HCT116 (cell line): ENCODE data around the gene ZNF385A. TPM values are rescaled to one million over a fixed set of nuclear protein-coding genes. Genes with fewer than 3 reads are reported as not detected.

ENCODE experiments used
- ATAC-seq: fragments of 200-7000 bp; cut with Tn5 transposase; 2 replicates; pipeline ENCODE4 v1.9.1; 2020; ENCODE audit warnings: mild to moderate bottlenecking, moderate library complexity
- BruUV-seq: library from RNA; stranded (reverse); fragments of 400-500 nt; replicated peaks from 2 replicates; lab custom pipeline; 2021; lab: Mats Ljungman, UMichigan
- CTCF ChIA-PET: fragments of 300-600 bp; sonication (Branson Sonifier 250); formaldehyde crosslinking; loops from one replicate; lab custom pipeline; 2021; ENCODE audit warnings: antibody characterized with exemption; lab: Charles Lee
- POLR2A ChIA-PET: fragments of 300-600, 350-600 bp; sonication (Branson Sonifier 250); formaldehyde crosslinking; loops from one replicate; lab custom pipeline; 2021; ENCODE audit warnings: antibody characterized with exemption; lab: Charles Lee
- RAD21 ChIA-PET, 2 experiments: fragments of 300-600 bp; sonication (Branson Sonifier 250); formaldehyde crosslinking; loops; one replicate each; lab custom pipeline; 2023; ENCODE audit warnings: low total read pairs in 2 of 2; ENCODE audit not compliant: uncharacterized antibody in 2 of 2, unreplicated experiment in 2 of 2, low non-redundant PET in 1 of 2; lab: Charles Lee
- DNase-seq: peaks from one replicate; pipeline ENCODE4 v3.0.0-alpha.2; 2010; ENCODE audit warnings: low read depth, low spot score
- H2AFZ ChIP-seq: fragments of 200-600 bp; shearing (Covaris generic), sonication (generic); 2 replicates; pipeline ENCODE4 v1.6.1; 2017; ENCODE audit warnings: low read depth, mixed run types, mixed read lengths, antibody characterized with exemption, low read length; ENCODE audit not compliant: poor library complexity, severe bottlenecking
- H3K27ac ChIP-seq: 2 replicates; pipeline ENCODE4 v1.5.1; 2012; ENCODE audit warnings: low read depth, low read length
- H3K27me3 ChIP-seq: fragments of 200-600 bp; sonication (generic); 2 replicates; pipeline ENCODE4 v1.6.1; 2016; ENCODE audit warnings: mixed run types, low read length, mixed read lengths; ENCODE audit not compliant: insufficient read depth
- H3K36me3 ChIP-seq, 2 experiments: fragments of 200-500 bp in 1 of 2; fragments of 200-600 bp in 1 of 2; sonication (Bioruptor generic) in 1 of 2; sonication (generic) in 1 of 2; 2 replicates each; pipeline versions ENCODE4 v1.5.1 to v1.6.1; 2014 to 2016; ENCODE audit warnings: low read length in 2 of 2, inconsistent platforms in 1 of 2, mixed read lengths in 1 of 2, mixed run types in 1 of 2; ENCODE audit not compliant: insufficient read depth in 2 of 2, control insufficient read depth in 1 of 2
- H3K4me1 ChIP-seq, 2 experiments: fragments of 200-600 bp in 1 of 2; sonication (generic) in 1 of 2; 2 replicates each; pipeline versions ENCODE4 v1.5.1 to v1.6.1; 2012 to 2017; ENCODE audit warnings: low read length in 2 of 2, inconsistent platforms in 1 of 2, mild to moderate bottlenecking in 1 of 2, mixed read lengths in 1 of 2, mixed run types in 1 of 2, moderate library complexity in 1 of 2; ENCODE audit not compliant: insufficient read depth in 2 of 2, control insufficient read depth in 1 of 2
- H3K4me2 ChIP-seq: fragments of 200-600 bp; sonication (generic); 2 replicates; pipeline ENCODE4 v1.6.1; 2017; ENCODE audit warnings: mixed run types, low read length, mixed read lengths
- H3K4me3 ChIP-seq, 2 experiments: fragments of 200-600 bp in 1 of 2; sonication (generic) in 1 of 2; replicated peaks in 1 of 2; 2 replicates each; pipeline ENCODE4 v1.5.1; 2011 to 2016; ENCODE audit warnings: low read length in 2 of 2, control low read depth in 1 of 2, low read depth in 1 of 2, mild to moderate bottlenecking in 1 of 2, mixed read lengths in 1 of 2, mixed run types in 1 of 2
- H3K79me2 ChIP-seq: fragments of 200-600 bp; sonication (generic); 2 replicates; pipeline ENCODE4 v1.6.1; 2017; ENCODE audit warnings: mild to moderate bottlenecking, mixed run types, low read length, moderate library complexity, mixed read lengths; ENCODE audit not compliant: insufficient read depth
- H3K9ac ChIP-seq: fragments of 200-600 bp; sonication (generic); 2 replicates; pipeline ENCODE4 v1.6.1; 2016; ENCODE audit warnings: low read length, mixed read lengths
- H3K9me2 ChIP-seq: fragments of 200-600 bp; sonication (generic), shearing (Covaris generic); 2 replicates; pipeline ENCODE4 v1.6.1; 2017; ENCODE audit warnings: mixed run types, mild to moderate bottlenecking, moderate library complexity; ENCODE audit not compliant: insufficient read depth
- H3K9me3 ChIP-seq, 2 experiments: fragments of 200-500 bp in 1 of 2; fragments of 200-600 bp in 1 of 2; sonication (Bioruptor generic) in 1 of 2; sonication (generic) in 1 of 2; 2 replicates each; pipeline ENCODE4 v1.6.1; 2014 to 2017; ENCODE audit warnings: low read length in 2 of 2, mixed read lengths in 2 of 2, inconsistent platforms in 1 of 2, low read depth in 1 of 2, mild to moderate bottlenecking in 1 of 2, mixed run types in 1 of 2, moderate library complexity in 1 of 2; ENCODE audit not compliant: control insufficient read depth in 1 of 2, insufficient read depth in 1 of 2
- H4K20me1 ChIP-seq: fragments of 200-600 bp; sonication (generic), shearing (Covaris generic); 2 replicates; pipeline ENCODE4 v1.6.1; 2017; ENCODE audit warnings: mixed run types, mild to moderate bottlenecking, moderate library complexity; ENCODE audit not compliant: insufficient read depth
- CBX3 ChIP-seq: IDR thresholded peaks from 2 replicates; pipeline ENCODE4 v1.6.1; 2012; ENCODE audit warnings: low read depth
- EZH2phosphoT487 ChIP-seq: fragments of 200-600 bp; IDR thresholded peaks from 2 replicates; pipeline ENCODE4 v1.6.1; 2018; ENCODE audit warnings: antibody characterized with exemption, borderline replicate concordance
- FOSL1 ChIP-seq: IDR thresholded peaks from 2 replicates; pipeline ENCODE4 v1.6.1; 2012; ENCODE audit warnings: low read depth
- POLR2A ChIP-seq: IDR thresholded peaks from 2 replicates; pipeline ENCODE4 v1.7.0; 2011; ENCODE audit warnings: borderline replicate concordance; ENCODE audit not compliant: insufficient read depth, insufficient read length; ENCODE audit errors: extremely low read depth
- RAD21 ChIP-seq: IDR thresholded peaks from 2 replicates; pipeline ENCODE4 v1.6.1; 2012; ENCODE audit warnings: low read depth, mild to moderate bottlenecking
- SP1 ChIP-seq: IDR thresholded peaks from 2 replicates; pipeline ENCODE4 v1.6.1; 2012; ENCODE audit warnings: low read depth
- SRF ChIP-seq: IDR thresholded peaks from 2 replicates; pipeline ENCODE4 v1.6.1; 2012; ENCODE audit warnings: low read depth
- TCF7L2 ChIP-seq: IDR thresholded peaks from 2 replicates; pipeline ENCODE4 v1.7.0; 2011; ENCODE audit warnings: borderline replicate concordance, inconsistent platforms; ENCODE audit not compliant: insufficient read depth, insufficient read length; ENCODE audit errors: extremely low read depth
- YY1 ChIP-seq: IDR thresholded peaks from 2 replicates; pipeline ENCODE4 v1.6.1; 2011; ENCODE audit warnings: low read length, low read depth, moderate library complexity, mild to moderate bottlenecking; ENCODE audit not compliant: insufficient replicate concordance; ENCODE audit errors: extremely low read depth
- ZNF274 ChIP-seq: fragments of 200-500 bp; sonication (Bioruptor generic); IDR thresholded peaks from 2 replicates; pipeline ENCODE4 v1.6.1; 2014; ENCODE audit warnings: mild to moderate bottlenecking, low read depth, low read length, inconsistent platforms
- intact Hi-C: fragments of 100-400 bp; cut with micrococcal nuclease; formaldehyde crosslinking; loops from 2 replicates; pipeline ENCODE4 v1.10.0; 2022
- total RNA-seq: library from RNA; stranded (reverse); gene quantifications from one replicate; pipeline ENCODE4 v1.2.1, GENCODE V29; 2021; ENCODE audit not compliant: unreplicated experiment
- TF ChIP-seq, protein P1 (sequence below): IDR thresholded peaks from 2 replicates; pipeline ENCODE4 v1.6.1; 2011; ENCODE audit warnings: mild to moderate bottlenecking, low read length, moderate library complexity; ENCODE audit not compliant: insufficient replicate concordance; ENCODE audit errors: extremely low read depth
- TF ChIP-seq, protein P2 (sequence below), 3 experiments: fragments of 200-600 bp in 1 of 3; sonication (generic) in 1 of 3; IDR thresholded peaks in 2 of 3; conservative IDR thresholded peaks in 1 of 3; 2 replicates each; pipeline ENCODE4 v1.5.1; 2012 to 2017; ENCODE audit warnings: low read depth in 2 of 3, low read length in 2 of 3, antibody characterized with exemption in 1 of 3, borderline replicate concordance in 1 of 3, control low read depth in 1 of 3, mild to moderate bottlenecking in 1 of 3, mixed read lengths in 1 of 3, mixed run types in 1 of 3, moderate library complexity in 1 of 3; ENCODE audit not compliant: insufficient read depth in 1 of 3
- TF ChIP-seq, protein P3 (sequence below): IDR thresholded peaks from 2 replicates; pipeline ENCODE4 v1.6.1; 2012; ENCODE audit warnings: low read depth

Gene ZNF385A
- total RNA-seq, 1 experiment from 2014 or later, result 34.7 TPM

DNA sequence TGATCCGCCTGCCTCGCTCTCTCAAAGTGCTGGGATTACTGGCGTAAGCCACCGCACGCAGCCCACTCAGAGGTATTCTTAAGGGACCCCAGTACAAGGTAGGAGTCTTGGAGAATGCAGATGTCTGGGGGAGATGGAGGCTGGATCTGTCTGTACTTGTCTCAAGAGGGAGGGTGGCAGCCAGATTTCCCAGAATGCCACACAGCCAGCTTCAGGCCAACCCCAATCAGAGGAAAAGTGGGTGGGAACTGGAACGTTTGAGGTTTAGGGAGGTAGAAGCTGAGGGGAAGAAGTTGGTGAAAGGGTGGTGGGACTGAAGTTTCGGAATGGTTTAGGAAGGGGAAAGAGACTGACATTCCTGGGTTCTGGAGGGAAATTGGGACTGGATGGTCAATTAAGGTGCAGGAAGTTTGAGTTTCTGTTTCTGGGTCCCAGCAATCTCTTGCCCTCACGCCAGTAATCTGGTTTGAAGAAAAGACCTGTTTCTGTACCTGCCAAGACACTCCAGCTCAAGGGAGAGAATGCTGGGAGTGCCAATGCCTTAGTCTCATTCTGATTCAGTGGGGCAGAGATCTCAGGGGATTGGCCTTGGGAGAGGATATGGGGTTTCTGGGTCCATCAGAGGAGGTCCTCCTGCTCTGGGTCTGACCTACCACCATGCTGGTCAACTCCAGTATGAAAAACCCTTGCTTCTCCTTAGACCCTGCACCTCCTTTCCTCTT lies 8.1 kb upstream of the ZNF385A start:
- no peak for ATAC-seq
- Histone ChIP-seq H3K4me1 (peaks cover 27 to 45% of the 10 kb centered on the region in 2 experiments), H3K9ac (no peak overlapping the region), H3K36me3 (peaks cover 11 to 19% of the 10 kb centered on the region in 2 experiments; a peak in 3 of 4 replicates), H3K4me3 (no peak overlapping the region), H3K9me3 (no peaks in the 10 kb centered on the region), H3K27me3 (no peaks in the 10 kb centered on the region), H4K20me1 (no peaks in the 10 kb centered on the region), H3K79me2 (no peaks in the 10 kb centered on the region), H3K27ac (no peak overlapping the region; the same call in 1 of the 2 replicates), H2AFZ (no peak overlapping the region), H3K9me2 (no peaks in the 10 kb centered on the region), H3K4me2 (no peak overlapping the region)
- ChIA-PET CTCF (interaction anchor here (1.2 to 1.7 kb wide), 2 partner anchors 11 to 13 kb away, joined by 5 to 6 read pairs; no protein-coding TSS in a partner anchor), POLR2A (no interaction called here), RAD21 (interaction anchor here in 1 of 2 experiments (0.6 kb wide), 1 partner anchor 183 kb away, joined by 4 read pairs; no protein-coding TSS in a partner anchor)
- TF ChIP-seq, protein P1, sequence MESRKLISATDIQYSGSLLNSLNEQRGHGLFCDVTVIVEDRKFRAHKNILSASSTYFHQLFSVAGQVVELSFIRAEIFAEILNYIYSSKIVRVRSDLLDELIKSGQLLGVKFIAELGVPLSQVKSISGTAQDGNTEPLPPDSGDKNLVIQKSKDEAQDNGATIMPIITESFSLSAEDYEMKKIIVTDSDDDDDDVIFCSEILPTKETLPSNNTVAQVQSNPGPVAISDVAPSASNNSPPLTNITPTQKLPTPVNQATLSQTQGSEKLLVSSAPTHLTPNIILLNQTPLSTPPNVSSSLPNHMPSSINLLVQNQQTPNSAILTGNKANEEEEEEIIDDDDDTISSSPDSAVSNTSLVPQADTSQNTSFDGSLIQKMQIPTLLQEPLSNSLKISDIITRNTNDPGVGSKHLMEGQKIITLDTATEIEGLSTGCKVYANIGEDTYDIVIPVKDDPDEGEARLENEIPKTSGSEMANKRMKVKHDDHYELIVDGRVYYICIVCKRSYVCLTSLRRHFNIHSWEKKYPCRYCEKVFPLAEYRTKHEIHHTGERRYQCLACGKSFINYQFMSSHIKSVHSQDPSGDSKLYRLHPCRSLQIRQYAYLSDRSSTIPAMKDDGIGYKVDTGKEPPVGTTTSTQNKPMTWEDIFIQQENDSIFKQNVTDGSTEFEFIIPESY, result no peak
- TF ChIP-seq YY1 (no peak), POLR2A (no peak), SP1 (no peak), ZNF274 (no peak), EZH2phosphoT487 (no peak), FOSL1 (no peak), SRF (no peak), TCF7L2 (no peak), CBX3 (no peak), RAD21 (no peak)
- TF ChIP-seq, protein P2, sequence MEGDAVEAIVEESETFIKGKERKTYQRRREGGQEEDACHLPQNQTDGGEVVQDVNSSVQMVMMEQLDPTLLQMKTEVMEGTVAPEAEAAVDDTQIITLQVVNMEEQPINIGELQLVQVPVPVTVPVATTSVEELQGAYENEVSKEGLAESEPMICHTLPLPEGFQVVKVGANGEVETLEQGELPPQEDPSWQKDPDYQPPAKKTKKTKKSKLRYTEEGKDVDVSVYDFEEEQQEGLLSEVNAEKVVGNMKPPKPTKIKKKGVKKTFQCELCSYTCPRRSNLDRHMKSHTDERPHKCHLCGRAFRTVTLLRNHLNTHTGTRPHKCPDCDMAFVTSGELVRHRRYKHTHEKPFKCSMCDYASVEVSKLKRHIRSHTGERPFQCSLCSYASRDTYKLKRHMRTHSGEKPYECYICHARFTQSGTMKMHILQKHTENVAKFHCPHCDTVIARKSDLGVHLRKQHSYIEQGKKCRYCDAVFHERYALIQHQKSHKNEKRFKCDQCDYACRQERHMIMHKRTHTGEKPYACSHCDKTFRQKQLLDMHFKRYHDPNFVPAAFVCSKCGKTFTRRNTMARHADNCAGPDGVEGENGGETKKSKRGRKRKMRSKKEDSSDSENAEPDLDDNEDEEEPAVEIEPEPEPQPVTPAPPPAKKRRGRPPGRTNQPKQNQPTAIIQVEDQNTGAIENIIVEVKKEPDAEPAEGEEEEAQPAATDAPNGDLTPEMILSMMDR (IDR thresholded peaks at IDR 0.05 in 2 of 3, conservative IDR thresholded peaks at IDR 0.05 in 1 of 3; ENCODE audit: borderline replicate concordance in 1 of 3, insufficient read depth in 1 of 3, low read depth in 2 of 3, low read length in 2 of 3), result no peak
- TF ChIP-seq, protein P3, sequence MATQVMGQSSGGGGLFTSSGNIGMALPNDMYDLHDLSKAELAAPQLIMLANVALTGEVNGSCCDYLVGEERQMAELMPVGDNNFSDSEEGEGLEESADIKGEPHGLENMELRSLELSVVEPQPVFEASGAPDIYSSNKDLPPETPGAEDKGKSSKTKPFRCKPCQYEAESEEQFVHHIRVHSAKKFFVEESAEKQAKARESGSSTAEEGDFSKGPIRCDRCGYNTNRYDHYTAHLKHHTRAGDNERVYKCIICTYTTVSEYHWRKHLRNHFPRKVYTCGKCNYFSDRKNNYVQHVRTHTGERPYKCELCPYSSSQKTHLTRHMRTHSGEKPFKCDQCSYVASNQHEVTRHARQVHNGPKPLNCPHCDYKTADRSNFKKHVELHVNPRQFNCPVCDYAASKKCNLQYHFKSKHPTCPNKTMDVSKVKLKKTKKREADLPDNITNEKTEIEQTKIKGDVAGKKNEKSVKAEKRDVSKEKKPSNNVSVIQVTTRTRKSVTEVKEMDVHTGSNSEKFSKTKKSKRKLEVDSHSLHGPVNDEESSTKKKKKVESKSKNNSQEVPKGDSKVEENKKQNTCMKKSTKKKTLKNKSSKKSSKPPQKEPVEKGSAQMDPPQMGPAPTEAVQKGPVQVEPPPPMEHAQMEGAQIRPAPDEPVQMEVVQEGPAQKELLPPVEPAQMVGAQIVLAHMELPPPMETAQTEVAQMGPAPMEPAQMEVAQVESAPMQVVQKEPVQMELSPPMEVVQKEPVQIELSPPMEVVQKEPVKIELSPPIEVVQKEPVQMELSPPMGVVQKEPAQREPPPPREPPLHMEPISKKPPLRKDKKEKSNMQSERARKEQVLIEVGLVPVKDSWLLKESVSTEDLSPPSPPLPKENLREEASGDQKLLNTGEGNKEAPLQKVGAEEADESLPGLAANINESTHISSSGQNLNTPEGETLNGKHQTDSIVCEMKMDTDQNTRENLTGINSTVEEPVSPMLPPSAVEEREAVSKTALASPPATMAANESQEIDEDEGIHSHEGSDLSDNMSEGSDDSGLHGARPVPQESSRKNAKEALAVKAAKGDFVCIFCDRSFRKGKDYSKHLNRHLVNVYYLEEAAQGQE, result no peak
- intact Hi-C loops, result no loop called here
- BruUV-seq, result no TSS peak
- DNase-seq, result no peak
